ENCODE measurements around the gene CDK5R1. TPM values are rescaled to one million over a fixed set of nuclear protein-coding genes. Genes with fewer than 3 reads are reported as not detected.
A peak's percentile ranks its signal among the peaks of the same experiment; 100 is the strongest.

Gene CDK5R1
- total and polyA plus RNA-seq, 4 experiments from 2014 or later = 1.2 to 21.2 (median 15.5) TPM

- CTCF ChIA-PET (ENCODE audit: partially characterized antibody) = interaction anchor here (0.9 to 1.4 kb wide), 4 partner anchors 8 to 51 kb away, joined by 3 to 6 read pairs (median 4); partner anchors contain the start of genes CDK5R1 and PSMD11
- DNase-seq = peak in 1 of 5 donors; percentile 24
- POLR2A ChIA-PET (ENCODE audit: partially characterized antibody) = interaction anchor here (1.0 to 2.2 kb wide), 3 partner anchors 9 to 23 kb away, joined by 3 to 8 read pairs (median 3); partner anchors contain the start of gene CDK5R1
- Mint-ChIP-seq H3K27me3 (no peaks in the 10 kb centered on the region), H3K4me3 (peak overlapping the region in 1 of 8 donors; percentile 42), H3K9me3 (no peaks in the 10 kb centered on the region), H3K36me3 (no peaks in the 10 kb centered on the region), H3K27ac (peak overlapping the region in 1 of 7 donors; percentile 24), H3K4me1 (peaks cover 19 to 38% (median 30%) of the 10 kb centered on the region in 4 donors)
- Histone ChIP-seq H3K9me3 (ENCODE audit: control insufficient read depth in 1 of 2, low read length in 2 of 2) (no peaks in the 10 kb centered on the region), H3K27me3 (ENCODE audit: insufficient read depth, low read length) (no peaks in the 10 kb centered on the region), H3K4me1 (ENCODE audit: insufficient read depth, low read length) (peaks cover 49% of the 10 kb centered on the region), H3K36me3 (ENCODE audit: insufficient read depth, low read length) (no peaks in the 10 kb centered on the region), H3K4me3 (ENCODE audit: low read length in 2 of 2) (no peak overlapping the region), H3K27ac (ENCODE audit: low read depth, low read length) (no peak overlapping the region)
- intact Hi-C loops (cut with micrococcal nuclease) = no loop called here
Observed at GRCh38 chr17:32495359-32496231, 8.8 kb downstream of the CDK5R1 start.

GRCh38 chr17:32496395-32497073, 9.7 kb downstream of the CDK5R1 start:
- no peaks in the 10 kb centered on the region for H3K9me3 Mint-ChIP-seq
- H3K36me3 Mint-ChIP-seq = no peaks in the 10 kb centered on the region
- Histone ChIP-seq H3K36me3 (ENCODE audit: insufficient read depth, low read length) (no peaks in the 10 kb centered on the region), H3K27ac (ENCODE audit: low read depth, low read length) (no peak overlapping the region), H3K4me1 (ENCODE audit: insufficient read depth, low read length) (peaks cover 40% of the 10 kb centered on the region), H3K9me3 (ENCODE audit: control insufficient read depth in 1 of 2, low read length in 2 of 2) (no peaks in the 10 kb centered on the region), H3K27me3 (ENCODE audit: insufficient read depth, low read length) (no peaks in the 10 kb centered on the region), H3K4me3 (ENCODE audit: low read length in 2 of 2) (no peak overlapping the region)
- H3K4me3 Mint-ChIP-seq = peak overlapping the region in 1 of 8 donors; percentile 25
- DNase-seq = no peak
- H3K27ac Mint-ChIP-seq = peak overlapping the region in 2 of 7 donors; percentile 47 to 70
- ChIA-PET POLR2A (ENCODE audit: partially characterized antibody) (interaction anchor here (1.1 to 2.2 kb wide), 2 partner anchors 10 to 22 kb away, joined by 3 to 8 read pairs; partner anchors contain the start of gene CDK5R1), CTCF (ENCODE audit: partially characterized antibody) (interaction anchor here (1.2 to 1.4 kb wide), 2 partner anchors 35 to 52 kb away, joined by 3 to 6 read pairs; partner anchors contain the start of gene PSMD11)
- intact Hi-C loops (cut with micrococcal nuclease) = no loop called here
- no peaks in the 10 kb centered on the region for H3K27me3 Mint-ChIP-seq
- peaks cover 17 to 37% (median 25%) of the 10 kb centered on the region in 4 donors for H3K4me1 Mint-ChIP-seq

GRCh38 chr17:32497431-32498205, 10.8 kb downstream of the CDK5R1 start:
- POLR2A ChIA-PET (ENCODE audit: partially characterized antibody) = interaction anchor here (0.5 to 1.4 kb wide), 3 partner anchors 14 to 30 kb away, joined by 3 to 4 read pairs (median 3); no protein-coding TSS in a partner anchor
- CTCF ChIA-PET (ENCODE audit: partially characterized antibody) = interaction anchor here (1.0 to 1.3 kb wide), 2 partner anchors 34 to 36 kb away, joined by 3 read pairs; no protein-coding TSS in a partner anchor
- H3K27ac ChIP-seq (ENCODE audit: low read depth, low read length) = no peak overlapping the region
- H3K9me3 ChIP-seq (ENCODE audit: control insufficient read depth in 1 of 2, low read length in 2 of 2) = no peaks in the 10 kb centered on the region
- no peaks in the 10 kb centered on the region for H3K36me3 ChIP-seq (ENCODE audit: insufficient read depth, low read length)
- Mint-ChIP-seq H3K27ac (peak overlapping the region in 1 of 7 donors; percentile 85), H3K4me3 (peak overlapping the region in 2 of 8 donors; percentile 17 to 40), H3K27me3 (no peaks in the 10 kb centered on the region), H3K4me1 (peaks cover 13 to 37% (median 24%) of the 10 kb centered on the region in 4 donors), H3K9me3 (no peaks in the 10 kb centered on the region), H3K36me3 (peaks cover 0 to 5% of the 10 kb centered on the region in 2 donors)
- intact Hi-C loops (cut with micrococcal nuclease) = no loop called here
- peak in 1 of 5 donors; percentile 14 for DNase-seq
- H3K4me3 ChIP-seq (ENCODE audit: low read length in 2 of 2) = no peak overlapping the region
- H3K4me1 ChIP-seq (ENCODE audit: insufficient read depth, low read length) = peaks cover 40% of the 10 kb centered on the region
- H3K27me3 ChIP-seq (ENCODE audit: insufficient read depth, low read length) = no peaks in the 10 kb centered on the region

GRCh38 chr17:32498391-32498790, 11.6 kb downstream of the CDK5R1 start:
- no peak overlapping the region for H3K4me3 Mint-ChIP-seq
- no peak overlapping the region for H3K27ac ChIP-seq (ENCODE audit: low read depth, low read length)
- peaks cover 13 to 37% (median 25%) of the 10 kb centered on the region in 4 donors for H3K4me1 Mint-ChIP-seq
- no peaks in the 10 kb centered on the region for H3K9me3 ChIP-seq (ENCODE audit: control insufficient read depth in 1 of 2, low read length in 2 of 2)
- H3K27ac Mint-ChIP-seq = peak overlapping the region in 1 of 7 donors; percentile 51
- peak in 1 of 5 donors; percentile 33 for DNase-seq
- CTCF ChIA-PET (ENCODE audit: partially characterized antibody) = interaction anchor here (0.8 to 1.5 kb wide), 3 partner anchors 14 to 36 kb away, joined by 3 to 4 read pairs (median 3); no protein-coding TSS in a partner anchor
- H3K27me3 ChIP-seq (ENCODE audit: insufficient read depth, low read length) = no peaks in the 10 kb centered on the region
- H3K36me3 Mint-ChIP-seq = peaks cover 0 to 5% of the 10 kb centered on the region in 2 donors
- no peak overlapping the region for H3K4me3 ChIP-seq (ENCODE audit: low read length in 2 of 2)
- H3K4me1 ChIP-seq (ENCODE audit: insufficient read depth, low read length) = peaks cover 40% of the 10 kb centered on the region
- no peaks in the 10 kb centered on the region for H3K27me3 Mint-ChIP-seq
- no peaks in the 10 kb centered on the region for H3K36me3 ChIP-seq (ENCODE audit: insufficient read depth, low read length)
- intact Hi-C loops (cut with micrococcal nuclease) = no loop called here
- no peaks in the 10 kb centered on the region for H3K9me3 Mint-ChIP-seq
- POLR2A ChIA-PET (ENCODE audit: partially characterized antibody) = interaction anchor here (0.5 to 4.1 kb wide), 3 partner anchors 10 to 31 kb away, joined by 3 to 29 read pairs (median 4); partner anchors contain the start of gene CDK5R1

- Histone ChIP-seq H3K9me3 (ENCODE audit: control insufficient read depth in 1 of 2, low read length in 2 of 2) (no peaks in the 10 kb centered on the region), H3K4me1 (ENCODE audit: insufficient read depth, low read length) (peaks cover 55% of the 10 kb centered on the region), H3K27ac (ENCODE audit: low read depth, low read length) (no peak overlapping the region), H3K36me3 (ENCODE audit: insufficient read depth, low read length) (no peaks in the 10 kb centered on the region), H3K27me3 (ENCODE audit: insufficient read depth, low read length) (no peaks in the 10 kb centered on the region), H3K4me3 (ENCODE audit: low read length in 2 of 2) (no peak overlapping the region)
- ChIA-PET POLR2A (ENCODE audit: partially characterized antibody) (interaction anchor here (0.6 to 4.1 kb wide), 4 partner anchors 14 to 259 kb away, joined by 3 to 29 read pairs (median 4); partner anchors contain the start of gene CDK5R1), CTCF (ENCODE audit: partially characterized antibody) (interaction anchor here (0.6 to 1.9 kb wide), 4 partner anchors 11 to 102 kb away, joined by 3 to 5 read pairs (median 3); partner anchors contain the start of gene PSMD11)
- Mint-ChIP-seq H3K36me3 (peaks cover 0 to 5% of the 10 kb centered on the region in 2 donors), H3K4me3 (peak overlapping the region in 5 of 8 donors; percentile 9 to 61 (median 36)), H3K27ac (peak overlapping the region; percentile 75 to 99 (median 96)), H3K9me3 (no peaks in the 10 kb centered on the region), H3K27me3 (no peaks in the 10 kb centered on the region), H3K4me1 (peaks cover 42 to 55% (median 52%) of the 10 kb centered on the region in 4 donors)
- no peak for DNase-seq
- intact Hi-C loops (cut with micrococcal nuclease) = loop anchor here (2.0 kb wide), 1 partner anchor 15 kb away; the partner anchor contains the start of gene CDK5R1
Observed at GRCh38 chr17:32502013-32502412, 15.2 kb downstream of the CDK5R1 start.

- H3K4me3 ChIP-seq (ENCODE audit: low read length in 2 of 2) = peak overlapping the region in 1 of 2 donors; percentile 16
- peak overlapping the region; percentile 73 for H3K27ac ChIP-seq (ENCODE audit: low read depth, low read length)
- Mint-ChIP-seq H3K9me3 (no peaks in the 10 kb centered on the region), H3K27ac (peak overlapping the region; percentile 95 to 99 (median 96)), H3K4me1 (peaks cover 46 to 61% (median 57%) of the 10 kb centered on the region in 4 donors), H3K36me3 (peaks cover 0 to 5% of the 10 kb centered on the region in 2 donors), H3K27me3 (no peaks in the 10 kb centered on the region), H3K4me3 (peak overlapping the region in 6 of 8 donors; percentile 74 to 88 (median 79))
- no peaks in the 10 kb centered on the region for H3K27me3 ChIP-seq (ENCODE audit: insufficient read depth, low read length)
- H3K9me3 ChIP-seq (ENCODE audit: control insufficient read depth in 1 of 2, low read length in 2 of 2) = no peaks in the 10 kb centered on the region
- ChIA-PET CTCF (ENCODE audit: partially characterized antibody) (no interaction called here), POLR2A (ENCODE audit: partially characterized antibody) (interaction anchor here (1.4 to 3.2 kb wide), 6 partner anchors 11 to 21 kb away, joined by 5 to 40 read pairs (median 12); partner anchors contain the start of gene CDK5R1)
- H3K4me1 ChIP-seq (ENCODE audit: insufficient read depth, low read length) = peaks cover 62% of the 10 kb centered on the region
- intact Hi-C loops (cut with micrococcal nuclease) = loop anchor here (1.0 to 2.0 kb wide), 3 partner anchors 12 to 17 kb away; partner anchors contain the start of gene CDK5R1
- DNase-seq = no peak
- no peaks in the 10 kb centered on the region for H3K36me3 ChIP-seq (ENCODE audit: insufficient read depth, low read length)
Observed at GRCh38 chr17:32502710-32503109, 15.9 kb downstream of the CDK5R1 start.

Measured in CD4-positive, alpha-beta memory T cell (primary cell).